NCI-H446 treated with DMSO at 0.1 percent for 48 hours (cell line): ENCODE results near the gene ABCA13.

Experiments used
- DNase-seq: peaks from one replicate; lab custom pipeline; 2025; lab: John Stamatoyannopoulos, UW

The ABCA13 gene

GRCh38 chr7:48299580-48300169 is 128.4 kb downstream of the ABCA13 start:
- peak; percentile 46 for DNase-seq

- no peak for DNase-seq
Observed at GRCh38 chr7:48300301-48300700, 129.0 kb downstream of the ABCA13 start.

GRCh38 chr7:48301201-48301600 is 129.9 kb downstream of the ABCA13 start:
- DNase-seq, result no peak

- DNase-seq, result no peak
Observed at GRCh38 chr7:48304641-48305040, 133.4 kb downstream of the ABCA13 start.

- DNase-seq, result peak; percentile 33
Observed at GRCh38 chr7:48305661-48306060, 134.4 kb downstream of the ABCA13 start.

- no peak for DNase-seq
Observed at GRCh38 chr7:48307041-48307714, 135.9 kb downstream of the ABCA13 start.

- no peak for DNase-seq
Observed at GRCh38 chr7:48309720-48310119, 138.5 kb downstream of the ABCA13 start.

GRCh38 chr7:48311464-48312100 is 140.3 kb downstream of the ABCA13 start:
- no peak for DNase-seq

GRCh38 chr7:48312151-48312550 is 140.9 kb downstream of the ABCA13 start:
- DNase-seq, result no peak

GRCh38 chr7:48316768-48317167 is 145.5 kb downstream of the ABCA13 start:
- DNase-seq, result no peak

GRCh38 chr7:48317360-48317759 is 146.1 kb downstream of the ABCA13 start:
- no peak for DNase-seq

GRCh38 chr7:48321319-48322010 is 150.2 kb downstream of the ABCA13 start:
- DNase-seq, result no peak

- peak; percentile 15 for DNase-seq
Observed at GRCh38 chr7:48337012-48337621, 165.9 kb downstream of the ABCA13 start.

- DNase-seq, result no peak
Observed at GRCh38 chr7:48337781-48338180, 166.5 kb downstream of the ABCA13 start.

GRCh38 chr7:48347230-48347825 is 176.1 kb downstream of the ABCA13 start:
- DNase-seq, result no peak

- DNase-seq, result no peak
Observed at GRCh38 chr7:48350515-48350914, 179.3 kb downstream of the ABCA13 start.

- DNase-seq, result no peak
Observed at GRCh38 chr7:48351900-48352299, 180.6 kb downstream of the ABCA13 start.

- DNase-seq, result no peak
Observed at GRCh38 chr7:48355346-48355745, 184.1 kb downstream of the ABCA13 start.

GRCh38 chr7:48360574-48360973 is 189.3 kb downstream of the ABCA13 start:
- no peak for DNase-seq

GRCh38 chr7:48363174-48363573 is 191.9 kb downstream of the ABCA13 start:
- no peak for DNase-seq

- DNase-seq, result no peak
Observed at GRCh38 chr7:48365010-48365409, 193.8 kb downstream of the ABCA13 start.

- no peak for DNase-seq
Observed at GRCh38 chr7:48366096-48366495, 194.8 kb downstream of the ABCA13 start.
